ENCODE measurements around the gene HMOX2.

The HMOX2 gene

GRCh38 chr16:4475880-4476788 is at the start of gene HMOX2:
TSS of gene HMOX2 (plus strand) at chr16:4476398. CDS start at chr16:4505525, 29,127 bp downstream.
- Histone ChIP-seq H3K4me3 (ENCODE audit: low read depth, low read length, poor library complexity, severe bottlenecking) (peak within 1 kb of the TSS; percentile 72), H3K27ac (ENCODE audit: low read depth, low read length, poor library complexity, severe bottlenecking) (peak within 1 kb of the TSS; percentile 88), H2AFZ (ENCODE audit: low read length) (no peak within 1 kb of the TSS), H4K20me1 (ENCODE audit: insufficient read depth, low read length) (no peaks in the 10 kb centered on the region), H3K9me2 (ENCODE audit: low read depth, low read length) (no peaks in the 10 kb centered on the region), H3F3A (ENCODE audit: insufficient read depth, low read length) (peaks cover 4% of the 10 kb centered on the region; the same call in 1 of the 2 replicates), H3K27me3 (ENCODE audit: insufficient read depth, low read length) (no peaks in the 10 kb centered on the region), H3K4me2 (ENCODE audit: low read length) (peak within 1 kb of the TSS; percentile 66), H3K79me2 (ENCODE audit: insufficient read depth, low read length) (peaks cover 14% of the 10 kb centered on the region; the same call in 1 of the 2 replicates), H3K4me1 (ENCODE audit: insufficient read depth, low read length, severe bottlenecking) (peaks cover 39% of the 10 kb centered on the region), H3K9me3 (ENCODE audit: low read length) (no peaks in the 10 kb centered on the region), H3K9ac (ENCODE audit: low read length) (peak within 1 kb of the TSS; percentile 91), H3K36me3 (ENCODE audit: insufficient read depth, low read length) (peaks cover 1% of the 10 kb centered on the region; the same call in 1 of the 2 replicates)
- TF ChIP-seq CTCF (IDR thresholded peaks at IDR 0.05; ENCODE audit: low read length), result peak; percentile 34; the same call in 1 of the 2 replicates
- no peak for TF ChIP-seq EZH2 (IDR thresholded peaks at IDR 0.05; ENCODE audit: borderline replicate concordance, low read length)

- Histone ChIP-seq H3K27me3 (ENCODE audit: insufficient read depth, low read length) (no peaks in the 10 kb centered on the region), H3K36me3 (ENCODE audit: insufficient read depth, low read length) (peaks cover 32% of the 10 kb centered on the region), H3K4me1 (ENCODE audit: insufficient read depth, low read length, severe bottlenecking) (peaks cover 19% of the 10 kb centered on the region), H2AFZ (ENCODE audit: low read length) (no peak overlapping the region), H3K4me3 (ENCODE audit: low read depth, low read length, poor library complexity, severe bottlenecking) (peak overlapping the region; percentile 82), H3K9me2 (ENCODE audit: low read depth, low read length) (no peaks in the 10 kb centered on the region), H3K9ac (ENCODE audit: low read length) (peak overlapping the region; percentile 80), H3K4me2 (ENCODE audit: low read length) (peak overlapping the region; percentile 90), H4K20me1 (ENCODE audit: insufficient read depth, low read length) (no peaks in the 10 kb centered on the region), H3F3A (ENCODE audit: insufficient read depth, low read length) (no peaks in the 10 kb centered on the region), H3K27ac (ENCODE audit: low read depth, low read length, poor library complexity, severe bottlenecking) (peak overlapping the region; percentile 91), H3K9me3 (ENCODE audit: low read length) (no peaks in the 10 kb centered on the region), H3K79me2 (ENCODE audit: insufficient read depth, low read length) (peaks cover 28% of the 10 kb centered on the region)
- no peak for TF ChIP-seq CTCF (IDR thresholded peaks at IDR 0.05; ENCODE audit: low read length)
- no peak for TF ChIP-seq EZH2 (IDR thresholded peaks at IDR 0.05; ENCODE audit: borderline replicate concordance, low read length)
Observed at GRCh38 chr16:4426722-4427372, 49.4 kb upstream of the HMOX2 start.

GRCh38 chr16:4428500-4428899 is 47.7 kb upstream of the HMOX2 start:
- H3K9me2 ChIP-seq (ENCODE audit: low read depth, low read length), result no peaks in the 10 kb centered on the region
- H3K4me3 ChIP-seq (ENCODE audit: low read depth, low read length, poor library complexity, severe bottlenecking), result no peak overlapping the region
- H3K9me3 ChIP-seq (ENCODE audit: low read length), result no peaks in the 10 kb centered on the region
- peaks cover 47% of the 10 kb centered on the region for H3K36me3 ChIP-seq (ENCODE audit: insufficient read depth, low read length)
- no peaks in the 10 kb centered on the region for H3F3A ChIP-seq (ENCODE audit: insufficient read depth, low read length)
- H3K4me2 ChIP-seq (ENCODE audit: low read length), result no peak overlapping the region
- peaks cover 28% of the 10 kb centered on the region for H3K79me2 ChIP-seq (ENCODE audit: insufficient read depth, low read length)
- H3K27me3 ChIP-seq (ENCODE audit: insufficient read depth, low read length), result no peaks in the 10 kb centered on the region
- peaks cover 19% of the 10 kb centered on the region for H3K4me1 ChIP-seq (ENCODE audit: insufficient read depth, low read length, severe bottlenecking)
- TF ChIP-seq CTCF (IDR thresholded peaks at IDR 0.05; ENCODE audit: low read length), result no peak
- no peak for TF ChIP-seq EZH2 (IDR thresholded peaks at IDR 0.05; ENCODE audit: borderline replicate concordance, low read length)
- H3K9ac ChIP-seq (ENCODE audit: low read length), result no peak overlapping the region
- H4K20me1 ChIP-seq (ENCODE audit: insufficient read depth, low read length), result no peaks in the 10 kb centered on the region
- no peak overlapping the region for H3K27ac ChIP-seq (ENCODE audit: low read depth, low read length, poor library complexity, severe bottlenecking)
- H2AFZ ChIP-seq (ENCODE audit: low read length), result no peak overlapping the region
